Measurements from ENCODE around the gene CPNE7.
"Not testable (repeated sequence)": the region's sequence is repeated elsewhere in the genome, so short reads cannot be mapped to it uniquely, and the experiment has no call there.

Gene CPNE7

DNA sequence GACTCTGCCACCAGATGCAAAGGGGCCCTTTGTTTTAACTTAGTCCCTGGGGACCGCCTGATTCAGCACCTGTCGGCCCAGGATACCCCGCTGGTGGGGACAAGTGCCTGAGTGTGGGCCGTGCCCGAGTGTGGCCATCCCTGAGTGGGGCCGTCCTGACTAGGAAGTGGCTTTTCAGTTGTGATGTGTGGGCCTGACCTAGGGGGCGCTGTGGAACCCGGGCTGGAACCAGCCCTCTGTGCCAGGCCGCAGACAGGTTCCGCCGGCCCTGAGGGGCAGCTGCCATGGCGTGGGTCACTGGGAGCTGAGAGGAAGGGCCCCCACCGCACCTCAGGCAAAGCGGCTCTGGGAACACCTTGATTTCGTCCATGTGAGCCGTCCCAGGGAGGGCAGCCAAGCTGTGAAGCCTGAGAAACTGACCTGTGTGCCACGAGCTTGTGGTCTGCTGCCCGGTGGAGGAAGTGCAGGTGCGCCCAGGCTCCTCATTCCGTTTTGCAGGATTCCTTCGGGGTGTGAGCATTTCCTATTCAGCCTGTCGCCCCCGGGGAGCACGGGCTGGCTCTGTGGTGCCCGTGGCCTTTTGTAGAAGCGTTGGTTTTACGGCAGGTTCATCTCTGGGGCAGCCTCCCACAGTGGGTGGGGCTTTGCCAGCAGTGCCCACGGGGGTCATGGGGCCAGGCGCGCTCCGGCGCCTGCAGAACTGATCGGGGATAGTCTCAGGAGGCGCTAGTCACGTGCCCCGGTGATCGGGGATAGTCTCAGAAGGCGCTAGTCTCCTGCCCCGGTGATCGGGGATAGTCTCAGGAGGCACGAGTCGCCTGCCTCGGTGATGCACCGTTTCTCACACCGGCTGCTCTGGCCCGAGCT lies 9.8 kb upstream of the CPNE7 start:
- DNase-seq (ENCODE audit: low read depth), result no peak

GRCh38 chr16:89567656-89568594 lies 7.6 kb upstream of the CPNE7 start:
- no peak for DNase-seq (ENCODE audit: low read depth)

GRCh38 chr16:89569506-89570341 lies 5.8 kb upstream of the CPNE7 start:
- no peak for DNase-seq (ENCODE audit: low read depth)

GRCh38 chr16:89570342-89570923 lies 5.1 kb upstream of the CPNE7 start:
- no peak for DNase-seq (ENCODE audit: low read depth)

GRCh38 chr16:89570983-89571598 lies 4.5 kb upstream of the CPNE7 start:
- DNase-seq (ENCODE audit: low read depth), result not testable (repeated sequence)

GRCh38 chr16:89571636-89572035 lies 3.9 kb upstream of the CPNE7 start:
- DNase-seq (ENCODE audit: low read depth), result no peak

DNA sequence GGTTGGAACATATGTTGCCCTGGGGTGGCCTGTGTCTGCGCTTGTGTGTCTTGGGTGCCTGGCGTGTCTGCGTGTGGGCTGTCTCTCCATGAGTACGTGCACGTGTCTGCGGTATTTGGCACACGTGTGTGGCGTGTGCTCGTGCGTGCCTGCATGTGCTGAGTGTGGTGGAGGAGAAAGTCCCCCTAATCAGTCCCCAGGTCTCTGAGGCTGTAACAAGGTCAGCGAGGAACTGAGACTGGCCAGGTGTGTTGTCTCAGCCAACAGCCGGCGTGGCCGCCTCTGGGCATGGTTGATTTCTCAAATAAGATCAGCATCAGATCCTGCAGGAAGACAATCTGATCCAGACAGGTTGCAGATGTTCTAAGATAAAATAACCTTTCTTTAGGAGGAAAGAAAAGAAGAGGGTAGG lies 3.5 kb upstream of the CPNE7 start:
- no peak for DNase-seq (ENCODE audit: low read depth)

DNA sequence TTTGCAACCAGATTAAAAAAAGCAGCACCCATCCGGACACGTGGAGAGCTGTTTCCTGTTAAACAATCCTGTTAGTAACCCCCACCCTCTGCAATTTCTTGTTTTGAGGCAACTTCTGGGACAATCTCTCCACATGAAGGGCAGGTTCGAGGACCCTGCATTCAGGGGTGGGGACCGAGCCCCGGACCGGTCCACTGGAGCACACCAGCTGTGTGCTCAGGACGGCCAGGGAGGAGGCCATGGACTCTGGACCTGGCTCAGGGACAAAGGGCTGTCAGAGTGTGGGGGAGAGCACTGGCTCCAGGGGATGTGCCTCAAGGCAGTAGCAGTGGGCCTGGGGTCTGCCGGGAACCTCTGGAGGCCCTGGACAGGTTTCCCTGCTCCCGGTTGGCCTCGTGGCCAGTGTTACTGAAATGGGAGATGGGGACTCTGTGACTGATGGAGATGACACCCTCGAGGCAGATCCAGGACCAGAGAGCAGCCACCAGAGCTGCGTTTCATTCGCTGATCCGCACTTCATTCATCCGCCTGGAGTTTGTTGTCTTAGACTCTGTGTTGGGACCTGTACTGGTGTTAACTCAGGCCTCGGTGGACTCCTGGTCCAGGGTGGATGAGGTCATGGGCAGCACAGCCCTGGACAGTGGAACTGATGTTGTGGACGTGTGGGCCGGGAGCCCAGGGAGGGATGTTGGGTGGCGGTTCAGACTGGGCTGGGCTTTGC lies 2.9 kb upstream of the CPNE7 start:
- DNase-seq (ENCODE audit: low read depth), result no peak

DNA sequence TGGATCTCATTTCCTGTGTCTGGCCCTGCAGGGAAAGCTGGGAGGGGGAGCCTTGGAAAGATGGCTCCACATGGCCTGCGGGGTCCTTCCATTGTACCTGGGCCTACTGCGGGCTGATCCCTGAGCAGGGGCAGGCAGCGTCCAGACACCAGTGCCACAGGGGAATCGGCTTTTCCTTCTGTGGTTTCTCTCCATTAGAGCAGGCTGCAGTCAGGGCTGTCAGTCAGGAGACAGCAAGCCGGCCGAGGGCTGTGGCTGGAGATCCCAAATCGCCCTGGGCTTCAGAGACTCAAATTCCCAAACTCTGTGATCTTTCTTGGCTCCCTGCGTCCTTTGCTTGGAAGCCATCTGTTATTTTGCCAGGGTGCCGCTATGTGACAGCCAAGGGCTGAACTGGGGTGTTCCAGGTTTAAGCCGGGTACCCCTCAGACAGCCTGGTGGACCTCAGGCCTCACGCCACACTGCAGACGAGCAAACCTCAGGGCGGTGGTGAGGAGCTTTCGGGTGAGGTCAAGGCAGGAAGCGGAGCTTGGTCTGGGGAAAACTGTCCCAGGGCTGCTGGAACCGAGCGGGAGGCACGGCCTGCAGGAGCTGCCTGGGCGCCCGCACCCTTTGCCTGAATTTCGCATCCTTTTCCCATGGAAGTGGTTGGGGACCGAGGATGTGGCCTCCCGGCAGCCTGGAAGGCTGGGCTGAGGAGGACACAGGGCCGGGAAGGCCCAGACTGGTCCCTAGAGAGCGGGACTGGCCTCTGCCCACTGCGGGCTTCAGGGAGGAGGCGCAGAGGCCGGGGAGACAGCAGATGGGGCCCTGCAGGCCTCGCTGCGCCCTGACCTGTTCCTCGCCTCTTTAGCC lies 1.5 kb upstream of the CPNE7 start:
- no peak for DNase-seq (ENCODE audit: low read depth)

GRCh38 chr16:89574681-89575246 lies 794 bp upstream of the CPNE7 start:
- no peak for DNase-seq (ENCODE audit: low read depth)

DNA sequence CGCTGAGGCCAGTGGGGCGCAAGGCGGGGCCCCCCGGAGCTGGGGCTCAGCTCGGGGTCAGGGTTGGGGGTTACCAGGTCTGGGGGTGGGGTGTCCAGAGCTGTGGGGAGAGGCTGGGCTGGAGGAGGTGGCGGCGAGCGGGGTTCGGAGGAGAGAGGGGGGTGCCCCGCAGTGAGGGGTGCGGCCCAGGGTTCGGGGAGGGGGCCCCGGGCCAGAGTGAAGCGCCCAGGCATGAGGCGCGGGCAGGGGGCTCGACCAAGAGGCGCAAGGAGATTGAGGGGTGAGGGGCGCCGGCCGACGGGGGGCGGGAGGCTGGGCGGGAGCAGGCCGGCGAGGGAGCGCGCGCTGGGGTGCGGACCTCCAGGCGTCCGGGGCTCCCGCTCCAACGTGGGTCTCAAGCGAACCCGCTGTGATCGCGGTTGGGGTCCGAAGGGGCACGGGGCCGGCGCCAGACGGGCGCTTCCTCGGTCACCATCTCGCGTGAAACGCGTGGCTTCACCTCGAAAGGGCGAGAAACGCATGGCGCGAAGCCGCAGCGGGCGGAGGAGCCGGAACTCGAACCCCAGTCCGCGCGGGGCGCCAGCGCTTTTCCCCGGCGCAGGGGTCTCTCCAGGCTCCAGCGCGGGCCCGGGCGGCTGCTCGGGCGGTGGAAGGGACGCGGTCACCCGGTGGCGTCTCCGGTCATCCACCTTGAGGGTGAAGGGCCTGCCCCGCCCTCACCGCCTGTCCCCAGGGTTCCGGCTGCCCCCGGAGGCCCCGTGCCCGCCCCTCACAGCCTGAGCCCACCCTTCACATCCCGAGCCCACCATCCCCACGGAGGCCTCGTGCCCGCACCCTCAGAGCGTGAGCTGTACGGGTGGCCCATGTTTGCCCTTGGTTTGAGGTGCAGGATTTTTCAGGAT lies 846 bp downstream of the CPNE7 start:
- DNase-seq (ENCODE audit: low read depth), result no peak

DNA sequence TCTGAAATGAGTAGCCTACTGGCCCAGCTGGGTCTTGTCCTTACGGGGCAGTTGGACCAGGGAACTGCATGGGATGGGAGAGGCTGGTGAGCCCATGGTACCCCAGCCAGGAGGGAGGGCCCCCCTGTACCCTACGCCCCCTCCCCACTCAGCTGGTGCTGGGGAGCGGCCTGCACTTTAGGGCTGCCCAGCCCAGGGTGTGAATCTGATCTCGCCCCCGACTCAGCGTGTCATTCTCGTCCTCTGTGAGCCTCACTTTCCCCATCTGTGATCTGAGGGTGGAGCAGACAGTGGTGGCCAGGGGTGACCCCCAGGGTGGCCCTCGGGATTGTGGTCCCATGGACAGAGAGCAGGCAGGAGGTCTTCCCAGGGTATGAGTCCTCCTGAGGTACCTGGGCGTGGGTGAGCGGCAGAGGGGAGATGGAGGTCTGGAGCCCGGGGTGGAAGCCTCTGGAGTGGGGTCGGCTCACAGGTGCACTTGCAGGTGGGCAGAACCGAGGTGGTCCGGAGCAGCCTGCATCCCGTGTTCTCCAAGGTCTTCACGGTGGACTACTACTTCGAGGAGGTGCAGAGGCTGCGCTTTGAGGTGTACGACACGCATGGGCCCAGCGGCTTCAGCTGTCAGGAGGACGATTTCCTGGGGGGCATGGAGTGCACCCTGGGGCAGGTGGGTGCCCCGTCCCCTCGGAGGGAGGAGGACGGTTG lies 1.6 kb downstream of the CPNE7 start:
- DNase-seq (ENCODE audit: low read depth), result no peak

GRCh38 chr16:89579351-89579750 lies 3.8 kb downstream of the CPNE7 start:
- no peak for DNase-seq (ENCODE audit: low read depth)

DNA sequence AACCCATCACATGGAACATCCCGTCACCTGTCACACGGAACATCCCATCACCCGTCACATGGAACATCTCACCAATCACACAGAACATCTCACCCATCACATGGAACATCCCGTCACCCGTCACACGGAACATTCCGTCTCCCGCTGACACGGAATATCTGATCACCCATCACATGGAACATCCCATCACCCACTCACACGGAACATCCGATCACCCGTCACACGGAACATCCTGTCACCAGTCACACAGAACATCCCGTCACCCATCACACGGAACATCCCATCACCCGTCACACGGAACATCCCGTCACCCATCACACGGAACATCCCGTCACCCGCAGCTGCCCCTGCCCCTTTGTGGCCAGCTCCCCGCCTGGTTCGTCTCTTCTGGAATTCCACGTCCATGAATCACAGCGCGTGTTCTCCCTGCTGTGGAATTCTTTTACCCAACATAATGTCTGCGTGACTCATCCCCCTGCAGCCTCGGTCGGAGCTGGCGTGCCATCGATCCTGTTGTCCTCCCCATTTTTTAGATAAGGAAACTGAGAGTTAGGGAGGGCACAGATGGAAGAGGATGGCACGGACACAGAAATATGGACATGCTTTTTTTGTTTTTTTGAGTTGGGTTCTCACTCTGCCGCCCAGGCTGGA lies 5.6 kb downstream of the CPNE7 start:
- DNase-seq (ENCODE audit: low read depth), result no peak

- no peak for DNase-seq (ENCODE audit: low read depth)
Measured at GRCh38 chr16:89581861-89582563, 6.5 kb downstream of the CPNE7 start.

DNA sequence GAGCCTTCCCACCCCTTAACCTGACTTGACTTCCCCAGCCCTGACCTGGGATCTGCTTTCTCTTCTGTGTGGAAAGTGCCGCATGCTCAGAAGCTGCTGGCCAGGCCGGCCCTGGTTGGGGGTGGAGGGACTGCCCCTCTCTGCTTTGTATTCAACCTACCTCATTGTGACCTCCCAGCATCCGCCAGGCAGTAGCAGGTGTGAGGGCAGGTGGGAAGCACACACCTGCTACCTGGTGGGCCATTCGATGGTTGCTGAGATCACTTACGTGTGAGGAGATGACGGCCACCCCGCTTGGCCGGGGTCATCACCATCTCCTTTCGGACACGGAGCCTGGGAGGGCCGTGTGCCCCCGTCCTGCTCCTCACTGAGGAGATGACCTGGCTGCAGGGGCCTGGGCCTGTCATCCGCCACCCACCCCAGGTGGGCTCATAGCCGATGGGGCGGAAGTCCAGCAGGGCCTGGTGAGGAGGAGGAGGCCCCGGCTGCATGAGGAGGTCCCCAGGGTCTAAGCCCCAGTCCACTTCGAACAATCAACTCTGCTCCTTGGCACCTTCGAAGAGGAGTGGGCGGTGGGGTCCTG lies 7.1 kb downstream of the CPNE7 start:
- DNase-seq (ENCODE audit: low read depth), result no peak

Measured in activated T-cell treated with anti-CD3 and anti-CD28 coated beads for 24 hours (primary cell).